SK-N-SH treated with all-trans-retinoic acid at 6 μM for 48 hours (cell line): ENCODE measurements around the gene LRP10.

ENCODE experiments used
- CREB5 ChIP-seq: fragments of 250-450 bp; sonication (Bioruptor Pico); IDR thresholded peaks from 2 replicates; pipeline ENCODE4 v1.5.1; 2020; ENCODE audit warnings: low read depth, mild to moderate bottlenecking, moderate library complexity
- CSRNP3 ChIP-seq: fragments of 250-450 bp; sonication (Bioruptor Pico); IDR thresholded peaks from 2 replicates; pipeline ENCODE4 v1.5.1; 2021; ENCODE audit warnings: mild to moderate bottlenecking, moderate library complexity
- GLIS3 ChIP-seq: fragments of 250-450 bp; sonication (Bioruptor Pico); IDR thresholded peaks from 2 replicates; pipeline ENCODE4 v1.5.0; 2020; ENCODE audit warnings: mild to moderate bottlenecking, moderate library complexity
- PATZ1 ChIP-seq: fragments of 250-450 bp; sonication (Bioruptor Pico); IDR thresholded peaks from 2 replicates; pipeline ENCODE4 v1.8.0; 2020; ENCODE audit warnings: mild to moderate bottlenecking, moderate library complexity, borderline replicate concordance
- TCF4 ChIP-seq: fragments of 250-450 bp; sonication (Bioruptor Pico); IDR thresholded peaks from 2 replicates; pipeline ENCODE4 v1.8.0; 2021; ENCODE audit warnings: mild to moderate bottlenecking, moderate library complexity, borderline replicate concordance
- TOX ChIP-seq: fragments of 250-450 bp; sonication (Bioruptor Pico); IDR thresholded peaks from 2 replicates; pipeline ENCODE4 v1.8.0; 2021; ENCODE audit warnings: mild to moderate bottlenecking, moderate library complexity, borderline replicate concordance
- ZFP3 ChIP-seq: fragments of 250-450 bp; sonication (Bioruptor Pico); IDR thresholded peaks from 2 replicates; pipeline ENCODE4 v1.5.0; 2020; ENCODE audit warnings: mild to moderate bottlenecking, moderate library complexity

GRCh38 chr14:22841769-22842168, 29.8 kb upstream of the LRP10 start:
- TF ChIP-seq PATZ1 (no peak), TOX (CRISPR knock-in tag) (no peak), ZFP3 (CRISPR knock-in tag) (no peak), GLIS3 (CRISPR knock-in tag) (no peak), TCF4 (CRISPR knock-in tag) (no peak), CREB5 (no peak), CSRNP3 (CRISPR knock-in tag) (no peak)
